AG08395 (cell line): ENCODE data around the gene CC2D2B.

Experiments
- DNase-seq: peaks from one replicate; pipeline ENCODE4 v3.0.0; 2012; ENCODE audit warnings: mixed read lengths, low spot score

CC2D2B gene

GRCh38 chr10:96075977-96076376 is 168.2 kb downstream of the CC2D2B start:
- no peak for DNase-seq

DNA sequence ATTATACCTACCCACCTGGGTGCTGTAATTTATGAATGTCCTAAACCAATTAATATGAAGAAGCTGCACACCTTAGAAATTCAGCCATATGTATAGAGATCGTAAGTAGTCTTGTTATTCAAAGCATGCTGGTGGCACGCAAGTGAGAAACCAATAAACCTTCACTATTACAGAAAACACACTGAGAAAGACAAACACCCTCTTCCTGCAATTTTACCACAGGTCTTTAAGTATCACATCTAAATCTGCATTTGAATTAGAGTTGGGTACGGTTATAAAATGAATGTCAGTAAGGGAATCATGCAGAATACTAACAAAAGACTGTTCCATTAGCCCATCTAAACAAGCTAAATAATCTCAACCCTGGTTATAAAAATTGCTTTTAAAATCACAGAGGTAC is 169.4 kb downstream of the CC2D2B start:
- DNase-seq, result no peak

GRCh38 chr10:96082153-96082552 is 174.4 kb downstream of the CC2D2B start:
- DNase-seq, result no peak
